ENCODE data around the gene TEX36.
"Not testable (repeated sequence)": the region's sequence is repeated elsewhere in the genome, so short reads cannot be mapped to it uniquely, and the experiment has no call there.

Gene TEX36

GRCh38 chr10:125661431-125661940 is 21.5 kb downstream of the TEX36 start:
- Mint-ChIP-seq H3K4me1 (no peaks in the 10 kb centered on the region), H3K36me3 (no peaks in the 10 kb centered on the region), H3K27me3 (peaks cover 7% of the 10 kb centered on the region), H3K9me3 (peaks cover 10% of the 10 kb centered on the region), H3K4me3 (no peak overlapping the region), H3K27ac (no peak overlapping the region)

DNA sequence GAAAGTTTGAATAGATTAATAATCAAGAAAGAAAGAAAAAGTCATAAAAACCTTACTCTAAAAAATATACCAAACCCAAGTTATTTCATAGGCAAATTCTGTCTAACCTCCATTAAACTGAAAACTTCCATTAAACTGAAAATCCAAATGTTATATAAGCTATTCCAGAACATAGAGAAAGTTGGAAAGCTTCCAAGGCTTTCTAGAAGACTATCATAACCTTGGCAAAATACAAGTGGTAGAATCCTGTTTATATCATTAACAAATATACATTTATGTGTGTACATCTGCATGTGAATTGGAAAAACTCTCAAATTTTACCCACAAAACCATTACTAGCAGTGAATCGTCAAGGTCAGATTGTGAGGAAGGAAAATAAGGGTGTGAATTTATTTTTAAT is 23.9 kb downstream of the TEX36 start:
- Mint-ChIP-seq H3K4me1 (no peaks in the 10 kb centered on the region), H3K9me3 (peaks cover 4% of the 10 kb centered on the region), H3K27me3 (peaks cover 7% of the 10 kb centered on the region), H3K4me3 (no peak overlapping the region), H3K27ac (no peak overlapping the region), H3K36me3 (no peaks in the 10 kb centered on the region)

- Mint-ChIP-seq H3K27ac (no peak overlapping the region), H3K9me3 (no peaks in the 10 kb centered on the region), H3K4me3 (no peak overlapping the region), H3K4me1 (no peaks in the 10 kb centered on the region), H3K27me3 (peaks cover 4% of the 10 kb centered on the region), H3K36me3 (no peaks in the 10 kb centered on the region)
These were observed 26.4 kb downstream of the TEX36 start for GRCh38 chr10:125656523-125656922.

DNA sequence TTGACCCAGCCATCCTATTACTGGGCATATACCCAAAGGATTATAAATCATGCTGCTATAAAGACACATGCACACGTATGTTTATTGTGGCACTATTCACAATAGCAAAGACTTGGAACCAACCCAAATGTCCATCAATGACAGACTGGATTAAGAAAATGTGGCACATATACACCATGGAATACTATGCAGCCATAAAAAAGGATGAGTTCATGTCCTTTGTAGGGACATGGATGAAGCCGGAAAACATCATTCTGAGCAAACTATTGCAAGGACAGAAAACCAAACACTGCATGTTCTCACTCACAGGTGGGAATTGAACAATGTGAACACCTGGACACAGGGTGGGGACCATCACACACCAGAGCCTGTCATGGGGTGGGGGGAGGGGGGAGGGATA is 29.9 kb downstream of the TEX36 start:
- not testable (repeated sequence) for H3K9me3 Mint-ChIP-seq, H3K4me1 Mint-ChIP-seq, H3K27me3 Mint-ChIP-seq, H3K36me3 Mint-ChIP-seq, H3K27ac Mint-ChIP-seq, H3K4me3 Mint-ChIP-seq

DNA sequence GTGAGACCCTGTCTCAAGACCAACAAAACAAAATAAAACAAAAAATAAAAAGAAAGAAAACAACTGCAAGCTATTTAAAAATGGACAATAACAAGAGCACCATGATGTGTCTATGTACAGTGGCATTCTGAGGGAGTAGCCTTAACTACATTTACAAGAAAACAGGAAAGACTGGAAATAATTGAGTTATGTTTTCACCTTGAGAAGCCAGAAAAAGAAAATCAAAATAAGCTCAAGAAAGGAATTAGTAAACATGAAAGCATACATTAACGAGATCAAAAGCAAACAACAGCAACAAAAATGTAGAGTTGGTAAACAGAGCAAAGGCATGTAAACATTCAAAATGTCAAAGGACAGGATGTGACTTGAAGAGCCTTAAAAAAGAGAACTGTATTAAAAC is 36.7 kb downstream of the TEX36 start:
- no peaks in the 10 kb centered on the region for H3K4me1 Mint-ChIP-seq
- no peak overlapping the region for H3K27ac Mint-ChIP-seq
- no peak overlapping the region for H3K4me3 Mint-ChIP-seq
- peaks cover 2% of the 10 kb centered on the region for H3K36me3 Mint-ChIP-seq
- H3K9me3 Mint-ChIP-seq: peaks cover 12% of the 10 kb centered on the region
- H3K27me3 Mint-ChIP-seq: peaks cover 10% of the 10 kb centered on the region

DNA sequence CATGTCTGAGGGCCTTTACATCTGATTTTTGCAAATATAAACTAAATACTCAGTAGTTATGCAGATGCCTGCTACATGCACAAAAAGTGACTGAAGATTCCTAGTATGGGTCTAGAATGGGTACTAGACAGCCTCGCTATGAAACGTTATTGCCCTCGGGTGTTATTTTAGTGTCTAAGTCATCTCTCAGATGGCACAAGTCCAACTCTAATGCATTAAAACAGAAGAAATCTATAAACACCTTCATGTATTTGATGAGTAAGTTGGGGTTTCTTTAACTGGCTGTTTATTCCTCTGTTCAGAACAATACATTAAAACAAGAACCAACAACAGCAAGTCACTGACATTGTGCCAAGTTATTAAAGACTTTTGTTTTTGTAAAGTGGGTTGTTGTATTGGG is 41.6 kb downstream of the TEX36 start:
- Mint-ChIP-seq H3K4me1 (no peaks in the 10 kb centered on the region), H3K4me3 (no peak overlapping the region), H3K27ac (no peak overlapping the region), H3K27me3 (peaks cover 18% of the 10 kb centered on the region), H3K36me3 (peaks cover 2% of the 10 kb centered on the region), H3K9me3 (peaks cover 3% of the 10 kb centered on the region)

DNA sequence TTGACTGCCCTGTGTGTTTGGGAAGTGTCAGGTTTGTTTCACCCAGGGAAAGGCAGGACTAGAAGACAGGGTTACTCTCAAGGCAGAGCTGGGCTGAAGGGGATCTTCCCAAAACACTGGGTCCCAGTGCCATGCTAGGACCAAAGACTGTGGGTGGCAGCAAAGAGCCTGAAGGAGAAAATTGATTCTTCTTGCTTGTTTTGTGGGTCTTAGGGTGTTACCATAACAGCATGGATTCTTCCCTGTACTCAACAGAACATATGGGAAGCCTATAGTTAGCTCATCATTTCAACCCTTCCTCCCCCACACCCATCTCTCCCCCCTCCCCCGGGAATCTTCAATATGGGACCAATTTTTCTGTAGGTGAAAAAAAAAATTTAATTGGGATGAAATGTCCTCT is 42.3 kb downstream of the TEX36 start:
- H3K4me3 Mint-ChIP-seq: no peak overlapping the region
- peaks cover 16% of the 10 kb centered on the region for H3K27me3 Mint-ChIP-seq
- H3K36me3 Mint-ChIP-seq: peaks cover 2% of the 10 kb centered on the region
- H3K9me3 Mint-ChIP-seq: no peaks in the 10 kb centered on the region
- no peaks in the 10 kb centered on the region for H3K4me1 Mint-ChIP-seq
- H3K27ac Mint-ChIP-seq: no peak overlapping the region

DNA sequence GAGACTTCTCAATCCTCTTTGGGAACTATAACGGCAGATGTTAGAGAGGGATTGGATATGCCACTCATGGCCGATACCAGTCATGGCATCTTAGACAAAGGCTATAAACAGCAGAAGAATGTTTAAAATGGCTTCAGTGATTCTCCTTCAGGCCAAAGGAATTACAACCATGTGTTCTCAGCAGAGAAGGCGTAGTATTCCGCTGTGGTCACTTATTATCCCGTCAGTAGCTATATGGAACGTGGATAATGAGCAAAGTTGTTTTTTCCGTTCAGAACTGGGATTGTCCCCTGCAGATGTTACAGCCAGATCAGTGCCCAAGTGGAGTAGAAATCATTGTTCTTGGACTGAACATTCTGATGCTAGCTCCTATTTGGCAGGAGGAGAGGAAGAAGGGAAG is 43.1 kb downstream of the TEX36 start:
- Mint-ChIP-seq H3K27me3 (peaks cover 15% of the 10 kb centered on the region), H3K27ac (no peak overlapping the region), H3K4me3 (no peak overlapping the region), H3K36me3 (peaks cover 2% of the 10 kb centered on the region), H3K4me1 (no peaks in the 10 kb centered on the region), H3K9me3 (no peaks in the 10 kb centered on the region)

DNA sequence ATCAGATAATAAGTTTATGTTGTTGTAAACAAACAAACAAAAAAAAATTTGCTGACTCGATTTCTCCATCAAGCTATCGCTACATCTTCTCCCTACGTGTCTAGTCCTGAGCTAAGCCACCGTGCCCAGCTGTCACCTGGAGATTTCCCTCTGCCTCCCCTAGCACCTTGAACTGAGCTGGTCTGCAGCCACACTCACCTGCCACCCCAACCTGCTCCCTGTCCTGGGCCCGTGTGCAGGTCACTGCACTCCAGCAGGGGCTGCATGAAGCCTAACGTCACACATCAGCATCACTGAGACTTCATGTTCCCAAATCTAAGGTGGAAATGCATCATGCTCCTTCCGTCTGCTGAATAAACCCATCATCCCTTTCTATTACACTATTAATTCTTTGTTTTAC is 44.4 kb downstream of the TEX36 start:
- no peaks in the 10 kb centered on the region for H3K9me3 Mint-ChIP-seq
- H3K27ac Mint-ChIP-seq: no peak overlapping the region
- H3K4me3 Mint-ChIP-seq: no peak overlapping the region
- no peaks in the 10 kb centered on the region for H3K36me3 Mint-ChIP-seq
- peaks cover 11% of the 10 kb centered on the region for H3K27me3 Mint-ChIP-seq
- no peaks in the 10 kb centered on the region for H3K4me1 Mint-ChIP-seq

DNA sequence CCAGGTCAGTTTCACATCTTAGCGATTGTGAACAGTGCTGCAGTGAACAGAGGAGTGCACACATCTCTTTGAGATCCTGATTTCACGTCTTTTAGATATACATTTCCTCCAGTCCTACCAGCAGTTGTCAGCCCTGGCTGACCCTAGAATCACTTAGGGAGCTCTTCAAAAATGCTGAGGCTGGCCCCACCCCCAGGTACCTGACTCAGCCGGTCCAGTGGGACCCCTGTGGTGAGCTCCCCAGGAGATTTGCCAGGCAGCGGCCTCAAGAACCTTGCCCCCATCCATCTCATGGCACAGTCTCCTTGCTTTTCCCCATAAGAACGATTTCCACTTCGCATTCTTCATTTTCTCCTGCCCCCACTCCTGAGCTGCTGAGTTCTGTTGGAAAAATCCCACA is 45.5 kb downstream of the TEX36 start:
- H3K27ac Mint-ChIP-seq: no peak overlapping the region
- peaks cover 9% of the 10 kb centered on the region for H3K27me3 Mint-ChIP-seq
- H3K4me1 Mint-ChIP-seq: no peaks in the 10 kb centered on the region
- H3K9me3 Mint-ChIP-seq: no peaks in the 10 kb centered on the region
- H3K4me3 Mint-ChIP-seq: no peak overlapping the region
- H3K36me3 Mint-ChIP-seq: no peaks in the 10 kb centered on the region

GRCh38 chr10:125634606-125635005 is 48.4 kb downstream of the TEX36 start:
- Mint-ChIP-seq H3K27ac (no peak overlapping the region), H3K4me1 (no peaks in the 10 kb centered on the region), H3K9me3 (no peaks in the 10 kb centered on the region), H3K36me3 (no peaks in the 10 kb centered on the region), H3K27me3 (no peaks in the 10 kb centered on the region), H3K4me3 (no peak overlapping the region)

GRCh38 chr10:125633517-125633999 is 49.4 kb downstream of the TEX36 start:
- no peaks in the 10 kb centered on the region for H3K4me1 Mint-ChIP-seq
- H3K36me3 Mint-ChIP-seq: no peaks in the 10 kb centered on the region
- no peak overlapping the region for H3K4me3 Mint-ChIP-seq
- no peaks in the 10 kb centered on the region for H3K9me3 Mint-ChIP-seq
- no peaks in the 10 kb centered on the region for H3K27me3 Mint-ChIP-seq
- no peak overlapping the region for H3K27ac Mint-ChIP-seq

- Mint-ChIP-seq H3K4me3 (no peak overlapping the region), H3K27me3 (no peaks in the 10 kb centered on the region), H3K9me3 (no peaks in the 10 kb centered on the region), H3K27ac (no peak overlapping the region), H3K36me3 (no peaks in the 10 kb centered on the region), H3K4me1 (no peaks in the 10 kb centered on the region)
These were observed 51.2 kb downstream of the TEX36 start for GRCh38 chr10:125631806-125632205.

GRCh38 chr10:125629758-125630376 is 53.1 kb downstream of the TEX36 start:
- Mint-ChIP-seq H3K36me3 (no peaks in the 10 kb centered on the region), H3K9me3 (no peaks in the 10 kb centered on the region), H3K27me3 (peaks cover 9% of the 10 kb centered on the region), H3K4me1 (no peaks in the 10 kb centered on the region), H3K27ac (no peak overlapping the region), H3K4me3 (no peak overlapping the region)

DNA sequence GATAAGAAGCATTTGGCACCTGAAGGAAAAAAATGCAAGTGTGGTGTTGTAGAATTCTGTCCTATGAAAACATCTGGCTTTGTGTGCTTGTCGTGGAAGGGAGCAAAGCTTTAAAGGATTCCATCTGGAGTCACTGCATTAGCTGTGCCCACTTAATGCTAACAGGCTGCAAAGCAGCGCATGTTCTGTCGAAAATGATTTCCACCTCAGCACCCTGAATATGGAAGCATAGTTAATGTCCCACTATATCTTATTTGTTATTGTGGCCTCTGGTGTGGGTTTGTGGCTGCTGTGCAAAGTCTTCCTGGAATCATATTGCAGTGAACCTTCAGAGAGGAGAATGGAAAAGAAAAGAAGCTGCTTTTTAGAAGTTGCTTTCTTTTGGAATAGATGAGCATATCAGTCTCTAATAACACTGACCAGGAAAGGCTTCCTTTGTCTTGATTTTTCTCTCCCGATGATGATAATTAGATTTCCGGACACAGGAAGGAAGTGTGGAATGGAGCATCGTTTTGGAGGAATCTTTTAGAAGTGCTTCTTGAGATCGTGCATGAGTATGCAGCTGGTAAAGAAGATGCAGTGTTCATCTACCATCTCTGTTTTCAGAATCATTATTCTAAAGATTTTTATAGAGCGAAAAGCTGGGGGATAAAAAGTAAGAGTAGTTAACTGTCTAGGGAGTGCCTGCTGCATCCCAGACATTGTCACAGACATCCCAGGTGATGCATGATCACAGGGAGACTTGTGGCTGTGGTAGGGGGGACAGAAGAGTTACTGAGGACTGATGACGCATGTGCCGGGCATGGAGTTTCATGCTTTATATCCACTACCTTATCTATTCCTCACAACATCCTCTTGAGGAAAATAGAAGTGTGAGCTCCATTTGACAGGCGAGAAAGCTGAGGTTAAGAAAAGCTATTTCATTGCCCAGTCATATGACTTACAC is 54.6 kb downstream of the TEX36 start:
- no peaks in the 10 kb centered on the region for H3K36me3 Mint-ChIP-seq
- H3K27me3 Mint-ChIP-seq: peaks cover 12% of the 10 kb centered on the region
- H3K4me1 Mint-ChIP-seq: no peaks in the 10 kb centered on the region
- H3K9me3 Mint-ChIP-seq: no peaks in the 10 kb centered on the region
- no peak overlapping the region for H3K4me3 Mint-ChIP-seq
- no peak overlapping the region for H3K27ac Mint-ChIP-seq

- no peaks in the 10 kb centered on the region for H3K9me3 Mint-ChIP-seq
- no peak overlapping the region for H3K4me3 Mint-ChIP-seq
- no peak overlapping the region for H3K27ac Mint-ChIP-seq
- H3K27me3 Mint-ChIP-seq: peaks cover 12% of the 10 kb centered on the region
- no peaks in the 10 kb centered on the region for H3K4me1 Mint-ChIP-seq
- H3K36me3 Mint-ChIP-seq: no peaks in the 10 kb centered on the region
These were observed 55.3 kb downstream of the TEX36 start for GRCh38 chr10:125627646-125628045.

Measured in activated naive CD4-positive, alpha-beta T cell treated with anti-CD3 and anti-CD28 coated beads, Interleukin-2, amount 50 U/mL, for 24 hours (primary cell).